Memory B cell (primary cell): ENCODE data around the gene FASLG.
A peak's percentile ranks its signal among the peaks of the same experiment; 100 is the strongest.
"Not testable (repeated sequence)": the region's sequence is repeated elsewhere in the genome, so short reads cannot be mapped to it uniquely, and the experiment has no call there.

Experiments used
- ATAC-seq: fragments of 150-1000 bp; cut with Tn5 transposase; 2 replicates; pipeline ENCODE4 v1.10.0; 2021; ENCODE audit warnings: low read depth, mild to moderate bottlenecking, moderate library complexity
- DNase-seq, 2 donors: peaks; one replicate each; pipeline ENCODE4 v3.0.0; 2022; ENCODE audit warnings: low spot score in 2 of 2
- H3K27ac Mint-ChIP-seq: one replicate; pipeline ENCODE4 v1.8.0; 2022; ENCODE audit warnings: mild to moderate bottlenecking, moderate library complexity, mixed read lengths
- H3K27me3 Mint-ChIP-seq: one replicate; pipeline ENCODE4 v1.8.0; 2022; ENCODE audit warnings: mixed read lengths
- H3K36me3 Mint-ChIP-seq: one replicate; pipeline ENCODE4 v1.8.0; 2022; ENCODE audit warnings: mild to moderate bottlenecking, mixed read lengths
- H3K4me1 Mint-ChIP-seq: one replicate; pipeline ENCODE4 v1.8.0; 2022; ENCODE audit warnings: mixed read lengths
- H3K4me3 Mint-ChIP-seq: one replicate; pipeline ENCODE4 v1.8.0; 2022; ENCODE audit warnings: mild to moderate bottlenecking, moderate library complexity, mixed read lengths
- H3K9me3 Mint-ChIP-seq: one replicate; pipeline ENCODE4 v1.8.0; 2022; ENCODE audit warnings: mixed read lengths

The FASLG gene

DNA sequence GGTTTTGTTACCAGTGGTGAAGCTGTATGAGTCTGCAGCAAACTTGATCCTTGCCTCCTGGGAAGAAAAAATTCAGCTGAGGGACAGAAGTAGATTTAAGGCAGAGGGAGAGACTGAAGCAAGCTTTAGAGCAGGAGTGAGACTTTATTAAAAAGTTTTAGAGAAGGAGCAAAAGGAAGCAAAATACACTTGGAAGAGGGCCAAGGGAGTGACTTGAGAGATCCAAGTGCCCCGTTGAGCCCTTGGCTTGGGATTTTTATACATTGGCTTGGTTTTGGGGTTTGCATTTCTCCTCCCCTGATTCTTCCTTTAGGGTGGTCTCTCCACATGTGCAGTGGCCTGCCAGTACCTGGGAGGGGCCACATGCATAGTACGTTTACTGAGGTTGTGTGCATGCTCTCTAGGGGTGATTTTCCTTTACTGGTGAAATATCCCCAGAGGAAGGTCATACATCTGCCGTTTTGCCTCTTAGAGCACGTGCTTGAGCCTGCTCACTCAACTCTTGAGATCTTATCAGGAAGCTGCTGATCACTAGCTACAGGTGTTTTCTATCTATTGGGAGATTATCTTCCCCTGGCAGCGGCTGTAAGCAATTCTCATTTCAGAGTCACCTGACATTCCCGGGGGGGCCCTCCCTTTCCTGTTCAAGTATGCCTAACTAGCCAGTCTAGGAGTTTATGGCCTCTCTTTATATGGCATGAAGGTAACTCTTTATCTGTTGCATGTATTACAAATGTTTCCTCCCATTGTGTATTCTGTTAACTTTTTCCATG is 20.3 kb downstream of the FASLG start:
- no peaks in the 10 kb centered on the region for H3K36me3 Mint-ChIP-seq
- peaks cover 1% of the 10 kb centered on the region for H3K27me3 Mint-ChIP-seq
- DNase-seq (no peak), ATAC-seq (no peak)
- peaks cover 2% of the 10 kb centered on the region for H3K4me1 Mint-ChIP-seq
- H3K27ac Mint-ChIP-seq: no peak overlapping the region
- no peak overlapping the region for H3K4me3 Mint-ChIP-seq
- no peaks in the 10 kb centered on the region for H3K9me3 Mint-ChIP-seq

DNA sequence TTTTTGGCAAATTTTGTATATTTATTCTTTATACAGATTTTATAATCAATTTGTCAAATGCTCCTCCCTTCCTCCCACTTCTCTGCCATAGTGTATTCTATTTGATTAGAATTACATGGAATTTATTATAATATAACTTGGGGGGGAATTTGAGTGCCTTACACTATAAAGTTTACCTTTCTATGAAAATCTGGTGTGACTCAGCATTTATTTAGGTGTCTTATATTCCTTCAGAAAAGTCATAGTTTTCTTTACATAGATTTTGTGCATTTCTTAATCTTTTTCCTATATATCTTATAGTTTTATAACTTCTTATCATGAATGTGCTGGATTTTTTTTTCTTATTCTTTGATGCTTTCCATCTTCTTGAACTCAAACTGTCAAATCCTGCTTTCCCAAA is 21.3 kb downstream of the FASLG start:
- Mint-ChIP-seq H3K36me3 (peaks cover 1% of the 10 kb centered on the region), H3K27ac (no peak overlapping the region), H3K4me3 (no peak overlapping the region), H3K9me3 (no peaks in the 10 kb centered on the region), H3K27me3 (peaks cover 1% of the 10 kb centered on the region), H3K4me1 (peaks cover 2% of the 10 kb centered on the region)
- DNase-seq (no peak), ATAC-seq (no peak)

DNA sequence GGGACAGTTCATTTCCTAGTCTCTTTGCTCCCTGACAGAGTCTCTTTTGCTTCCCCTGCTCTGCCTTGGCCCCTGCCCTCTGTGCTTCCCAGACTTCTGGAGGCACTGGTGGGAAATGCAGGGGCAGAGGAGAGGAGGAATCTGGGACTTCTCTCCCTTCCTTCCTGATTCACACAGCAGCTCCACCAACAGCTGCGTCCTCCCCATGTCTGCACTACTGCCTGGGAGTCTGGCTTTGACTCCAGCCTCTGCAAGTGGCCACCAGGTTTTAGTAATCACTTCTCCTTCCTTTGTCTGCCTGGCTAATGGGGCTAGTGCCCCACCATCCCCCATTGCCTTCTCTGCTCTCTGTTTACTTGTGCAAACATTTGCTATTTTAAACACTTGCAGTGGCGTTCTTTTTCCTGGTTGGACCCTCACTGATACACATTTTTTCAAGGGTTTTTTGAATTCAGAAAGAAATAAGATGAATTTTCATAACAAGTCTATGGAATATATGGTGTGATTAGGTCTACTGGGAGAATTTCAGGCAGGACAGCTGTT is 21.9 kb downstream of the FASLG start:
- DNase-seq: no peak
- H3K4me3 Mint-ChIP-seq: no peak overlapping the region
- no peaks in the 10 kb centered on the region for H3K27me3 Mint-ChIP-seq
- H3K4me1 Mint-ChIP-seq: peaks cover 2% of the 10 kb centered on the region
- H3K9me3 Mint-ChIP-seq: no peaks in the 10 kb centered on the region
- no peak overlapping the region for H3K27ac Mint-ChIP-seq
- no peak for ATAC-seq
- H3K36me3 Mint-ChIP-seq: peaks cover 1% of the 10 kb centered on the region

DNA sequence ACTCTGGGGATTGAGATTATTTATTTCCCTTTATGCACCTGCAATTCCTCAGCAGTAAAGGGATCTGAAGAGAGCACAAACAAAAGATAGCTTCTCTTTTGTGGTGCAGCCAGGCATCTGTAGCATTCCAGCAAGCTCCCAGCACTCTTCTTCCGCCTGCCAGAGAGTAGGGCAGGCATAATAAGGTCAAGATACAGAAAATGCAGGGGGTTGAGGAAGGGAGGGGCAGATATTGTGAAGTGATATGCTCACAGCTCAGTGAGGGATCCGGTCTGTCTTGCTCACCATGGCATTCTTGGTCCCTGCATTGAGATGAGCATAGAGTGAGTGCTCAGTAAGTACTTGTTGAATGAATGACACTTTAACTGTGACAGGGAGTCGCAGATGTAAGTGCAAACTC is 23.9 kb downstream of the FASLG start:
- no peak for DNase-seq
- no peak for ATAC-seq
- Mint-ChIP-seq H3K9me3 (no peaks in the 10 kb centered on the region), H3K36me3 (peaks cover 1% of the 10 kb centered on the region), H3K27ac (no peak overlapping the region), H3K4me3 (no peak overlapping the region), H3K27me3 (peaks cover 2% of the 10 kb centered on the region), H3K4me1 (peaks cover 2% of the 10 kb centered on the region)

DNA sequence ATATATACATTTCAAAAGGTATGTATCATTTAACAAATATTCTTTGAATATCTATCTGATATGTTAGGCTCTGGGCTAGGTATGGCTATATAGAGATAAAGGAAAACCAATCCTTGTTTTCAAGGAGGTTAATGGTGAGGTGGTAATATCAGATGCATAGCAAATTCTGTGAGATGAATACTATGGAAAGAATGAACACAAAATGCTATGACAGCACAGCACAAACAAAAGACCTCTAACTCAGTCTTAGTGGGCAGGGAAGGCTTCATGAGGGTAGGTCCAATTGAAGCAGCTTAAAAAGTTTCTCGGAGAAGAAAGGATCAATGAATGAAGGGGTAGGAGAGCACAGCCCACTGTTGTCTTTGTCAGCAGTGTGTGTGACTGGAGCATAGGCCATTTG is 27.2 kb downstream of the FASLG start:
- H3K9me3 Mint-ChIP-seq: no peaks in the 10 kb centered on the region
- peaks cover 2% of the 10 kb centered on the region for H3K27me3 Mint-ChIP-seq
- H3K4me1 Mint-ChIP-seq: no peaks in the 10 kb centered on the region
- ATAC-seq (no peak), DNase-seq (no peak)
- H3K4me3 Mint-ChIP-seq: no peak overlapping the region
- peaks cover 1% of the 10 kb centered on the region for H3K36me3 Mint-ChIP-seq
- H3K27ac Mint-ChIP-seq: no peak overlapping the region

DNA sequence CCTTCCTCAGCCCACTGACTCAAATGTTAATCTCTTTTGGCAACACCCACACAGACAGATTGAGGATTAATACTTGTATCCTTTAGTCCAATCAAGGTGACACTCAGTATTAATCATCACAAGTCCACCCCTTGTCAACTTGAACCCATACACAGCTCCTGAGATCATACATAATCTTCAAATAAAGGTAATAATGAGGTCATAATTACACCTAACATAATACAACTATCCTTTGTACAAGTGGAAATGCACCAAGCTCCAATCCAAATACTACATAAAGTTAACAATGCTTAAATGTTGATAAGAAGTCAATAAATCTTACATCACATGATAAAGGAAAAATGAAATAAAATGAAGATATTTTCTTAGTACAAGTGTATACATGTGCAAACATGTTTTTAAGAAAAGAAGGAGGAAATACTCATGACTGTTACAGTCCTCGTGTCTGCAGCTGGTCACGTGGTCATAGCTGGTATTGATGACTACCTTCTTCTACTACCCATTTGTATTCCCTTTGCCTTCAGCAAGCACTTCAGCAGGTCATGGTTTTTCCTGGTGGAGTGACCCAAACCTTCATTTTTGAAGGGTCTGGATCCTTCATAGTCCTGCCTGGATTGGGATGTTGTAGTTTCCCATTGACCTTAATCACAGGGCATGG is 29.7 kb downstream of the FASLG start:
- not testable (repeated sequence) for H3K36me3 Mint-ChIP-seq, H3K27ac Mint-ChIP-seq, H3K27me3 Mint-ChIP-seq, H3K9me3 Mint-ChIP-seq, DNase-seq, H3K4me3 Mint-ChIP-seq, ATAC-seq, H3K4me1 Mint-ChIP-seq

DNA sequence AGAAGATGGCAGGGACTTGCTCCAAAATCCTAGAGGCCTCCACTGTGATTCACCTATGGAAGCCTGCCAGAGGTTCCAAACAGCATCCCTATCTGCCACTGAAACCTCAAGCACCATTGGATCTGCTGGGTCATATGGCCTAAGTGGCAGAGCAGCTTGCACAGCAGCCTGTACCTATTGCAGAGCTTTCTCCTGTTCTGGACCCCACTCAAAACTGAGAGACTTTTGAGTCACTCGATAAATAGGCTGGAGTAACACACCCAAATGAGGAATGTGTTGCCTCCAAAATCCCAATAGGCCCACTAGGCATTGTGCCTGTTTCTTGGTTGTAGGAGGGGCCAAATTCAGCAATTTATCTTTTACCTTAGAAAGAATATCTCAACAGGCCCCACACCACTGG is 32.0 kb downstream of the FASLG start:
- H3K9me3 Mint-ChIP-seq, H3K27ac Mint-ChIP-seq, H3K4me1 Mint-ChIP-seq, H3K36me3 Mint-ChIP-seq, H3K4me3 Mint-ChIP-seq, ATAC-seq, DNase-seq, H3K27me3 Mint-ChIP-seq: not testable (repeated sequence)

DNA sequence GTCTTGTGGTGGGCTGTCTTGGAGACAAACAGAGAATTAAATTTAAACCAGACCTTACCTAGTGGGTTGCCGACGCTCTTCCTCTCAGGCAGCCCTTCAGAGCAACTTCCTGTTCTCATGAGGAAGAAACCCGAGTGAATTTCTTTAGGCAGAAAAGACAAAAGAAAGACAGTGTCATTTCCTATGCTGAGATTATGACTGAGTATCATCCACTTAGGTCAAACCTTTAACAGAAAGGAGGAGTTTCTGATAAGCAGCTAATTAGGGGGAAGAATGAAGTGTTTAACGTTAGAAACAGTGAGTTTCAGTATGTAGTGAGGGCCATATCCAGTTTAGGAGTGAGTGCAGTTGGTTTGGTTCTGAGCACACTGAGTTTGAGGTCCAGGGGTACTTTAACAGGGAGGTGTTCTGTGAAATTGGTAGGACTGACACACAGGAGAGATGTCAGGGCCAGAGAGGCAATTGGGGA is 38.7 kb downstream of the FASLG start:
- peak; percentile 80 for ATAC-seq
- H3K9me3 Mint-ChIP-seq: no peaks in the 10 kb centered on the region
- no peak for DNase-seq

DNA sequence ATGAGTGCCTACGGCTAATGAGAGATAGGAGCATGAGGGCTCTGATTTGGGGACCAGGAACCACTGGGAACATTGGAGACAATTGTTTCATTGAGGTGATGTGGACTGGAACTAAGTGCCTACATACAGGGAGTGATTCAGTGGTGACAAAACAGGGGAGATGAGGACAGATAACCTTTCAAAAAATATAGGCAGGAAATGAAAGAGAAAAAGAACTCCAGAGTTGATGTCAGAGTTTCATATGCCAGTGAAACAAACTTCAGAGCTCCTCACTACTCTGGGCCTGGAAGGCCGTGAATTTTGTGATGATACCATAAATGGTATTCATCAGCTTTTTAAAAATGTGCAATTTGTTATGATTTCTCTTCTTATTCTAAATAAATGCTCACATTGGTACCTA is 39.3 kb downstream of the FASLG start:
- H3K36me3 Mint-ChIP-seq: no peaks in the 10 kb centered on the region

More for the DNA sequence above, 38.7 kb downstream of the FASLG start:
- H3K36me3 Mint-ChIP-seq: no peaks in the 10 kb centered on the region
- peak overlapping the region; percentile 89 for H3K27ac Mint-ChIP-seq
- peak overlapping the region; percentile 64 for H3K4me3 Mint-ChIP-seq
- peaks cover 18% of the 10 kb centered on the region for H3K4me1 Mint-ChIP-seq
- no peaks in the 10 kb centered on the region for H3K27me3 Mint-ChIP-seq

DNA sequence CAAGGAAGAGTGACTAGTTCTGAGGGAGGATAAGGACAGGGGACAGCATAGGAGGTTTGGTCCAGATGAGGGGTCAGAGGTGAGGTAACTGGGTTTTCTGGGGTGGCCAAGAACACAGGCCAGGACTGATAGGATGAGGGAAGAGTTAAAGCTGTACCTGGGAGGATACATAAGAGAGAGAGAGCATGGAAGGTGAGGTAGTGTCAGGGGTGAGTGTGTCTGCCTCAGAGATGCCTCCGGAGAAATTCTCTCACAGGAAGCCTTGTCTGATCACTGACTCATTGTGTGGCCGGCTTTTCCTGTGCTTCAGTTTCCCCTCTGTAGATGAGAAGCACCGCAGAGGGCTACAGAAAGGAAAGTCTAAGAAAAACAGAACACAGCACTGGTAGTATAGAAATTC is 40.2 kb downstream of the FASLG start:
- Mint-ChIP-seq H3K36me3 (no peaks in the 10 kb centered on the region), H3K4me3 (peak overlapping the region; percentile 18), H3K9me3 (no peaks in the 10 kb centered on the region), H3K27ac (peak overlapping the region; percentile 76), H3K27me3 (no peaks in the 10 kb centered on the region), H3K4me1 (peaks cover 18% of the 10 kb centered on the region)
- DNase-seq (no peak), ATAC-seq (peak; percentile 55)

More for the DNA sequence above, 39.3 kb downstream of the FASLG start:
- Mint-ChIP-seq H3K27me3 (no peaks in the 10 kb centered on the region), H3K27ac (peak overlapping the region; percentile 89), H3K4me3 (no peak overlapping the region), H3K4me1 (peaks cover 18% of the 10 kb centered on the region), H3K9me3 (no peaks in the 10 kb centered on the region)
- ATAC-seq: no peak
- no peak for DNase-seq

DNA sequence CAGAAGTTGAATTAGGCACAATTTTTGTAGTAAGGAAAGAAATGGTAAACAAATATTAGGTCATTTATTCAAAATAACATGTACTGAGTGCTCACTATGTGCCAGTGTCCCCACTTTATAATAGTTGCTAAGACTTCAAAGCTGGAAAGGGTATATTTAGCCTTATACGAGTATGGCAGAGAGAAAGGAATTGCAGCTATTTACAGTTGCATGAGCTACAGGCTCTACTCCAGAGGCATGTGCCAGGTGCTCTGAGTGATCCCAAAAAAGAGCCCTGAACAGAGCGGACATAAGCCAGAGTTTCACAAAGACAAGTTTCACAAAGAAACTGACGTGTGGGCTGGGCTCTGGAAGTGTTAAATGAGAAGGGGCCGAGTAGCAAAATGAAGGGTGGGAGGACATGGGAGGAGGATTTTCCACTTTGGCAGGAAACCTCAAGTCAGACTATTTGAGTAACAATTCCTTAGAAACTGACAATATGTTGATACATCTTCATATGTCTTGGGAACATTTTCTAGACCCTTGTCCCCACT is 40.9 kb downstream of the FASLG start:
- Mint-ChIP-seq H3K27me3 (no peaks in the 10 kb centered on the region), H3K36me3 (no peaks in the 10 kb centered on the region), H3K27ac (peak overlapping the region; percentile 76), H3K4me3 (no peak overlapping the region), H3K4me1 (peaks cover 21% of the 10 kb centered on the region), H3K9me3 (no peaks in the 10 kb centered on the region)
- no peak for ATAC-seq
- no peak for DNase-seq

DNA sequence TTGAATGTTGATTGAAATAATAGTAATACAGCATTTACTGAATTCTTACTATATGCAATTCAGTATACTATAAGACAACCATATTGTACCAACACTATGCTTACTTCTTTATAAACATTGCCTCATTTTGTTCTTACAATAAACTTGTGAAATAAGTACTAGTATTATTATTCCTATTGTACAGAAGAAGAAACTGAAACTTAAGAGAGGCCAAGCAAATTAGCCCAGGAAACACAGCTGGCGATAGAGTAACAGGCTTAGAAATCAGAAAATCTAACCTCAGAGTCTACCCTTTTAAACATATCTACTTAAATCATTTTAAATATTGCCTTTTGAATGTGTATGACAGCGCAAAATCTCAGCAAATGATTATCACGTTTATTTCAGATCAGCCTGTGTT is 41.7 kb downstream of the FASLG start:
- Mint-ChIP-seq H3K9me3 (no peaks in the 10 kb centered on the region), H3K27ac (no peak overlapping the region), H3K4me3 (no peak overlapping the region), H3K27me3 (no peaks in the 10 kb centered on the region), H3K36me3 (no peaks in the 10 kb centered on the region), H3K4me1 (peaks cover 23% of the 10 kb centered on the region)
- ATAC-seq: no peak
- no peak for DNase-seq

DNA sequence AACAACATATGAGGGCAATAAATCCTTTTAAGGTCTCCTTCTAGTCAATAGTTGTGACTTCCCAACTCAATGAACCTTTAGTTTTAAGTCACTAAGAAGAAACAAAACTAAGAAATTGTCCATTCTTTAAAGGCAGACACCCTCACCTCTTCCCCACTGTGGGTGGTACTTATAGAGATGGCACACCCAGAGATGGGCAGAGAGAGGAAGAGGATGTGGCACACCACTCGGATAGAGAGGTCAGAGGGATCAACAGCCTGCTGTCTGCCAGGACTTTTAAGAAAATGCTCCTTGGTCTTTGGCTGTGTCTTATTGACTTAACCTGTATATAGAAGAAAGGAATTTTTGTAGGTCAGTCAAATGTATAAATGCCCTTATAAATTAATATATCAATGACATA is 45.1 kb downstream of the FASLG start:
- Mint-ChIP-seq H3K27ac (no peak overlapping the region), H3K4me3 (no peak overlapping the region), H3K4me1 (peaks cover 10% of the 10 kb centered on the region)

DNA sequence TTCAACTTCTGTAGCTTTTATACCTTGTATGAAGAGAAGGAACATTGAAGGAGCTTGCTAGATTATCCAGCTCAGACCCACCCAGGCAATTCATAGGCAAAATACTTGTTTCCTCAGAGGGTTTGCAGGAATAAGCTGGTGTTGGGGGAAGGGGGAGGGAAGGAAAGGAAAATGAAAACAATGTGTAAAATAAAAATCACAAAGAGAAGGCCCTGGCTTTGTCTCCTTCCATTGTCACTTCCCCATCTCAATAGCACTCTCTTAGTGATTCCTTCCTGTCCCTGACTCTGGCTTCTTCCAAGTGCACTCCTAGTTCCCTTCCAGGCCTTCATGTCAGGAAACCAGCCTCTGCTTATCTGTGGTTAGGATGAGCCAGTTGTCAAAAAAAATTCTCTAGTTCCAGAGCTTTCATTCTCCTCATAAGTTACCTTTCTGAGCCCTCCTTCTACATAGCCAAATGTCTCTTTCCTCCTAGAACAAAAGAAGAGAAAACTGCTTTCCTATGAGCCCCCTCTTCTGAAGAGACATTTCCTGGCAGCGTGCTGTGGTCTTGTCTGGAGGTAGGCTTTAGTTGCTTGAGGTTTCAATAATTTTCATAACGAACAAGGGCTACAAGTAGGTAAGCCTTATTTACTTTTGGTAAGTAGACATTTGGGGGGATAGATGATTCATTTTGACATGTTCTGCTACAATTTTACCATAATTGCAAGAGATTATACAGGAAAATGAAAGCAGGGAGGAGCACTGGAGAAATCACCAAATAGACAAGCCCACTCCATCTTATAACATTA is 45.7 kb downstream of the FASLG start:
- H3K4me3 Mint-ChIP-seq: no peak overlapping the region
- no peaks in the 10 kb centered on the region for H3K36me3 Mint-ChIP-seq
- DNase-seq (no peak), ATAC-seq (no peak)
- H3K27ac Mint-ChIP-seq: no peak overlapping the region
- no peaks in the 10 kb centered on the region for H3K9me3 Mint-ChIP-seq
- H3K27me3 Mint-ChIP-seq: no peaks in the 10 kb centered on the region
- H3K4me1 Mint-ChIP-seq: peaks cover 7% of the 10 kb centered on the region

More for the DNA sequence above, 45.1 kb downstream of the FASLG start:
- ATAC-seq (no peak), DNase-seq (no peak)
- H3K36me3 Mint-ChIP-seq: no peaks in the 10 kb centered on the region
- H3K27me3 Mint-ChIP-seq: no peaks in the 10 kb centered on the region
- H3K9me3 Mint-ChIP-seq: no peaks in the 10 kb centered on the region
